ENCODE measurements around the gene DNAH17. TPM values are rescaled to one million over a fixed set of nuclear protein-coding genes. Genes with fewer than 3 reads are reported as not detected.

Gene DNAH17
- total and polyA plus RNA-seq, 2 of the 8 experiments (the other 6 are each of a cell fraction or from before 2014, with no cell fraction given) = 0.14 to 0.67 TPM

GRCh38 chr17:78394209-78394608, 183.0 kb downstream of the DNAH17 start:
- Histone ChIP-seq H2BK20ac (ENCODE audit: low read length) (no peak overlapping the region), H4K20me1 (replicated peaks in 1 of 2; ENCODE audit: control insufficient read depth in 1 of 2, insufficient read depth in 2 of 2, low read length in 2 of 2) (peaks cover 12 to 28% of the 10 kb centered on the region in 2 experiments), H3K4me2 (ENCODE audit: insufficient read depth in 1 of 2, low read depth in 2 of 2, low read length in 2 of 2) (no peak overlapping the region), H4K8ac (ENCODE audit: extremely low read depth, insufficient read depth, low read length) (no peak overlapping the region), H4K91ac (replicated peaks; ENCODE audit: insufficient read length, low read length) (no peak overlapping the region), H3K14ac (ENCODE audit: insufficient read length) (no peak overlapping the region), H3K27me3 (replicated peaks in 1 of 4; ENCODE audit: control insufficient read depth in 3 of 4, extremely low read depth in 1 of 4, insufficient read depth in 3 of 4, low read length in 3 of 4) (no peaks in the 10 kb centered on the region), H2AFZ (ENCODE audit: low read length) (no peak overlapping the region), H2AK5ac (ENCODE audit: low read depth, low read length) (no peak overlapping the region), H3K23me2 (ENCODE audit: low read depth, low read length) (no peaks in the 10 kb centered on the region), H2BK12ac (ENCODE audit: low read depth, low read length) (no peak overlapping the region), H3K4ac (replicated peaks; ENCODE audit: insufficient read length, low read depth, low read length) (no peak overlapping the region), H4K5ac (ENCODE audit: insufficient read length, low read depth, low read length) (no peak overlapping the region), H2BK120ac (replicated peaks; ENCODE audit: low read depth, low read length) (no peak overlapping the region), H3K36me3 (ENCODE audit: control insufficient read depth in 2 of 4, insufficient read depth in 4 of 4, low read length in 3 of 4) (peaks cover 7 to 37% (median 27%) of the 10 kb centered on the region in 4 experiments), H3K9ac (replicated peaks in 1 of 4; ENCODE audit: extremely low read depth in 1 of 4, low read depth in 3 of 4, low read length in 3 of 4) (no peak overlapping the region), H3K56ac (replicated peaks; ENCODE audit: insufficient read length, low read depth, low read length) (no peak overlapping the region), H2BK5ac (ENCODE audit: low read depth, low read length) (no peak overlapping the region), H3K18ac (ENCODE audit: extremely low read depth, low read length) (no peak overlapping the region), H3K23ac (ENCODE audit: insufficient read length) (no peak overlapping the region), H3K79me2 (ENCODE audit: control insufficient read depth in 1 of 2, insufficient read depth in 2 of 2, low read length in 2 of 2) (peaks cover 19 to 87% of the 10 kb centered on the region in 2 experiments), H3K27ac (ENCODE audit: low read depth, low read length) (no peak overlapping the region), H3K9me3 (ENCODE audit: insufficient read depth in 2 of 2, low read depth in 1 of 2, low read length in 1 of 2) (no peaks in the 10 kb centered on the region), H2BK15ac (ENCODE audit: low read length) (no peak overlapping the region), H3K4me1 (replicated peaks in 1 of 4; ENCODE audit: control insufficient read depth in 3 of 4, insufficient read depth in 4 of 4, low read length in 3 of 4) (peaks cover 0 to 4% (median 0%) of the 10 kb centered on the region in 4 experiments; a peak in 4 of 7 replicates), H3K79me1 (ENCODE audit: low read depth, low read length) (peaks cover 13% of the 10 kb centered on the region), H3K4me3 (ENCODE audit: extremely low read depth in 1 of 4, insufficient read depth in 2 of 4, low read depth in 3 of 4, low read length in 4 of 4) (no peak overlapping the region)
- FAIRE-seq (no peak), DNase-seq (ENCODE audit: low read depth in 1 of 2, low spot score in 2 of 2) (no peak)
- no peak for TF ChIP-seq RBBP5 (IDR thresholded peaks at IDR 0.05; ENCODE audit: borderline replicate concordance, low read depth, low read length)
- TF ChIP-seq TCF12 (IDR thresholded peaks at IDR 0.05; ENCODE audit: low read depth, low read length) = no peak
- no peak for TF ChIP-seq JUN (IDR thresholded peaks at IDR 0.05; ENCODE audit: low read depth, low read length)
- no peak for TF ChIP-seq KDM1A (IDR thresholded peaks at IDR 0.05; ENCODE audit: borderline replicate concordance, low read length)
- TF ChIP-seq, protein P1, sequence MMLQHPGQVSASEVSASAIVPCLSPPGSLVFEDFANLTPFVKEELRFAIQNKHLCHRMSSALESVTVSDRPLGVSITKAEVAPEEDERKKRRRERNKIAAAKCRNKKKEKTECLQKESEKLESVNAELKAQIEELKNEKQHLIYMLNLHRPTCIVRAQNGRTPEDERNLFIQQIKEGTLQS (IDR thresholded peaks at IDR 0.05; ENCODE audit: insufficient read depth, low read depth, low read length) = no peak
- no peak for TF ChIP-seq POLR2A (IDR thresholded peaks at IDR 0.05; ENCODE audit: control extremely low read depth in 1 of 2, low read depth in 2 of 2, low read length in 2 of 2)
- no peak for TF ChIP-seq NANOG (IDR thresholded peaks at IDR 0.05; ENCODE audit: insufficient read depth, low read depth, low read length, poor library complexity, severe bottlenecking)
- no peak for TF ChIP-seq EGR1 (IDR thresholded peaks at IDR 0.05; ENCODE audit: borderline replicate concordance, low read depth, low read length)
- TF ChIP-seq ATF2 (IDR thresholded peaks at IDR 0.05; ENCODE audit: low read length) = no peak
- no peak for TF ChIP-seq CHD2 (IDR thresholded peaks at IDR 0.05; ENCODE audit: low read length)
- no peak for TF ChIP-seq RAD21 (IDR thresholded peaks at IDR 0.05 in 1 of 2, conservative IDR thresholded peaks at IDR 0.05 in 1 of 2; ENCODE audit: low read depth in 2 of 2, low read length in 2 of 2)
- no peak for TF ChIP-seq TAF7 (optimal IDR thresholded peaks at IDR 0.05; ENCODE audit: borderline replicate concordance, low read depth, low read length)
- ChIA-PET CTCF (ENCODE audit: partially characterized antibody) (interaction anchor here (0.9 kb wide), 1 partner anchor 25 kb away, joined by 4 read pairs; no protein-coding TSS in a partner anchor), POLR2A (ENCODE audit: partially characterized antibody) (no interaction called here)
- WGBS, 2 experiments (ENCODE audit: extremely low coverage in 1 of 2, insufficient coverage in 1 of 2, insufficient read length in 1 of 2, insufficient replicate concordance in 2 of 2, low coverage in 1 of 2, low lambda C conversion rate in 2 of 2, missing lambda C conversion rate in 1 of 2) = 97% methylated on average over 5 of the region's 7 CpGs; no CpG with 5 or more reads in 1 of the 2 experiments
